ENCODE measurements around the gene PAK4. TPM values are rescaled to one million over a fixed set of nuclear protein-coding genes. Genes with fewer than 3 reads are reported as not detected.
"Not testable (repeated sequence)": the region's sequence is repeated elsewhere in the genome, so short reads cannot be mapped to it uniquely, and the experiment has no call there.

Gene PAK4
- total and polyA plus RNA-seq, 9 of the 15 experiments (the other 6 are each of a cell fraction or from before 2014, with no cell fraction given), result 0.21 to 33.5 (median 5.8) TPM

- intact Hi-C loops (cut with micrococcal nuclease), result not testable (repeated sequence)
- in situ Hi-C loops (cut with MboI), result loop anchor here (10.0 kb wide), 1 partner anchor 152 kb away; no protein-coding TSS in a partner anchor
Observed at GRCh38 chr19:39117023-39117422, 8.6 kb upstream of the PAK4 start.

GRCh38 chr19:39119830-39120229 is 5.8 kb upstream of the PAK4 start:
- no peaks in the 10 kb centered on the region for H3K9me3 ChIP-seq (replicated peaks; ENCODE audit: control insufficient read depth, insufficient read depth, low read depth, low read length)
- WGBS (ENCODE audit: insufficient coverage, low coverage, missing lambda C conversion rate), result 0% methylated on average over 1 of the region's 1 CpG
- TF ChIP-seq POU5F1 (IDR thresholded peaks at IDR 0.05; ENCODE audit: borderline replicate concordance, low read depth, low read length, partially characterized antibody) (no peak), PTTG1 (tag; IDR thresholded peaks at IDR 0.05; ENCODE audit: low read depth) (no peak), ZBTB43 (CRISPR knock-in tag; IDR thresholded peaks at IDR 0.05) (no peak), ZNF764 (CRISPR knock-in tag; IDR thresholded peaks at IDR 0.05; ENCODE audit: low read depth) (no peak), RREB1 (CRISPR knock-in tag; IDR thresholded peaks at IDR 0.05) (no peak), USF1 (CRISPR knock-in tag; IDR thresholded peaks at IDR 0.05) (no peak)

More at GRCh38 chr19:39117023-39117422, 8.6 kb upstream of the PAK4 start:
- POLR2A ChIA-PET; H4K20me1 ChIP-seq (replicated peaks; ENCODE audit: control insufficient read depth, insufficient read depth, low read length); H3K4me2 ChIP-seq (ENCODE audit: insufficient read depth, low read length); H3K36me3 ChIP-seq (ENCODE audit: control insufficient read depth, insufficient read depth, low read length); H2AFZ ChIP-seq (ENCODE audit: low read depth, low read length); H3K4me1 ChIP-seq (replicated peaks in 1 of 2; ENCODE audit: control insufficient read depth in 2 of 2, insufficient read depth in 2 of 2, low read length in 2 of 2); H3K9me1 ChIP-seq (ENCODE audit: control insufficient read depth, insufficient read depth, low read length); H3K9me3 ChIP-seq (replicated peaks; ENCODE audit: control insufficient read depth, insufficient read depth, low read depth, low read length); DNase-seq (ENCODE audit: extremely low read depth in 1 of 4, low spot score in 3 of 4); H3K9ac ChIP-seq (ENCODE audit: insufficient read depth in 1 of 2, low read depth in 2 of 2, low read length in 2 of 2); H3K27ac ChIP-seq (ENCODE audit: extremely low read depth, low read depth, low read length); H3K4me3 ChIP-seq; H3K79me2 ChIP-seq (ENCODE audit: control insufficient read depth, insufficient read depth, low read length); ATAC-seq; BruUV-seq (replicated peaks); FAIRE-seq: not testable (repeated sequence)
- CTCF ChIA-PET (ENCODE audit: low intra/inter-chr PET ratio), result interaction anchor here (0.7 kb wide), 1 partner anchor 103 kb away, joined by 5 read pairs; no protein-coding TSS in a partner anchor
- peak; percentile 23; the same call in 1 of the 2 replicates for TF ChIP-seq ZNF121 (CRISPR knock-in tag; conservative IDR thresholded peaks at IDR 0.05)
- peaks cover 6 to 25% of the 10 kb centered on the region in 2 experiments; a peak in 3 of 5 replicates for H3K27me3 ChIP-seq (ENCODE audit: control insufficient read depth in 2 of 2, insufficient read depth in 2 of 2, low read length in 2 of 2)
- WGBS (ENCODE audit: insufficient coverage, low coverage, missing lambda C conversion rate), result 11% methylated on average over 7 of the region's 8 CpGs

More at GRCh38 chr19:39119830-39120229, 5.8 kb upstream of the PAK4 start:
- DNase-seq (ENCODE audit: extremely low read depth in 1 of 4, low spot score in 3 of 4) (no peak), ATAC-seq (no peak), FAIRE-seq (no peak)
- CTCF ChIA-PET (ENCODE audit: low intra/inter-chr PET ratio), result interaction anchor here (3.0 kb wide), 1 partner anchor 208 kb away, joined by 34 read pairs; no protein-coding TSS in a partner anchor
- intact Hi-C loops (cut with micrococcal nuclease) (loop anchor here (5.0 kb wide), 2 partner anchors 87 to 292 kb away; partner anchors contain the start of gene PLEKHG2), in situ Hi-C loops (cut with MboI) (loop anchor here (5.0 to 10.0 kb wide), 3 partner anchors 72 to 207 kb away; no protein-coding TSS in a partner anchor)
- Histone ChIP-seq H3K27ac (ENCODE audit: extremely low read depth, low read depth, low read length) (no peak overlapping the region), H3K4me2 (ENCODE audit: insufficient read depth, low read length) (no peak overlapping the region), H3K4me1 (replicated peaks in 1 of 2; ENCODE audit: control insufficient read depth in 2 of 2, insufficient read depth in 2 of 2, low read length in 2 of 2) (peaks cover 0 to 3% of the 10 kb centered on the region in 2 experiments; a peak in 2 of 5 replicates), H4K20me1 (replicated peaks; ENCODE audit: control insufficient read depth, insufficient read depth, low read length) (no peaks in the 10 kb centered on the region), H3K4me3 (no peak overlapping the region), H3K36me3 (ENCODE audit: control insufficient read depth, insufficient read depth, low read length) (no peaks in the 10 kb centered on the region), H3K9me1 (ENCODE audit: control insufficient read depth, insufficient read depth, low read length) (no peaks in the 10 kb centered on the region), H2AFZ (ENCODE audit: low read depth, low read length) (no peak overlapping the region), H3K27me3 (ENCODE audit: control insufficient read depth in 2 of 2, insufficient read depth in 2 of 2, low read length in 2 of 2) (peaks cover 3 to 11% of the 10 kb centered on the region in 2 experiments; a peak in 3 of 5 replicates), H3K9ac (ENCODE audit: insufficient read depth in 1 of 2, low read depth in 2 of 2, low read length in 2 of 2) (no peak overlapping the region), H3K79me2 (ENCODE audit: control insufficient read depth, insufficient read depth, low read length) (no peaks in the 10 kb centered on the region)
- BruUV-seq (replicated peaks), result no TSS peak
- POLR2A ChIA-PET, result no interaction called here
